ENCODE results near the gene RSBN1L. TPM values are rescaled to one million over a fixed set of nuclear protein-coding genes. Genes with fewer than 3 reads are reported as not detected.

Gene RSBN1L
- total RNA-seq, 1 experiment from 2014 or later: 23.2 TPM

GRCh38 chr7:77771901-77772300 is 75.6 kb downstream of the RSBN1L start:
- H3K4me1 ChIP-seq (ENCODE audit: insufficient read depth, low read length, poor library complexity, severe bottlenecking): no peaks in the 10 kb centered on the region
- DNase-seq (ENCODE audit: low spot score): no peak
- no peaks in the 10 kb centered on the region for H3K9me3 ChIP-seq (ENCODE audit: low read depth, low read length, poor library complexity, severe bottlenecking)
- ChIA-PET CTCF (no interaction called here), POLR2A (ENCODE audit: low non-redundant PET) (no interaction called here)
- BruUV-seq (replicated peaks): no TSS peak
- intact Hi-C loops (cut with micrococcal nuclease; ENCODE audit: unreplicated experiment): no loop called here
- H3K27ac ChIP-seq (ENCODE audit: low read depth, low read length, poor library complexity, severe bottlenecking): no peak overlapping the region
- H3K4me3 ChIP-seq (ENCODE audit: low read depth, low read length, poor library complexity, severe bottlenecking): no peak overlapping the region
- H3K36me3 ChIP-seq (ENCODE audit: insufficient read depth, low read length, poor library complexity, severe bottlenecking): peaks cover 22% of the 10 kb centered on the region
- TF ChIP-seq EZH2 (IDR thresholded peaks at IDR 0.05; ENCODE audit: borderline replicate concordance, low read depth, low read length, poor library complexity, severe bottlenecking) (no peak), CTCF (conservative IDR thresholded peaks at IDR 0.05; ENCODE audit: low read depth, low read length) (no peak)
- no peaks in the 10 kb centered on the region for H3K27me3 ChIP-seq (replicated peaks; ENCODE audit: insufficient read depth, low read depth, low read length, poor library complexity)

- Histone ChIP-seq H3K27ac (ENCODE audit: low read depth, low read length, poor library complexity, severe bottlenecking) (no peak overlapping the region), H3K4me1 (ENCODE audit: insufficient read depth, low read length, poor library complexity, severe bottlenecking) (no peaks in the 10 kb centered on the region), H3K36me3 (ENCODE audit: insufficient read depth, low read length, poor library complexity, severe bottlenecking) (peaks cover 30% of the 10 kb centered on the region), H3K27me3 (replicated peaks; ENCODE audit: insufficient read depth, low read depth, low read length, poor library complexity) (no peaks in the 10 kb centered on the region), H3K9me3 (ENCODE audit: low read depth, low read length, poor library complexity, severe bottlenecking) (no peaks in the 10 kb centered on the region), H3K4me3 (ENCODE audit: low read depth, low read length, poor library complexity, severe bottlenecking) (no peak overlapping the region)
- intact Hi-C loops (cut with micrococcal nuclease; ENCODE audit: unreplicated experiment): no loop called here
- ChIA-PET POLR2A (ENCODE audit: low non-redundant PET) (no interaction called here), CTCF (no interaction called here)
- TF ChIP-seq CTCF (conservative IDR thresholded peaks at IDR 0.05; ENCODE audit: low read depth, low read length): no peak
- no peak for TF ChIP-seq EZH2 (IDR thresholded peaks at IDR 0.05; ENCODE audit: borderline replicate concordance, low read depth, low read length, poor library complexity, severe bottlenecking)
- BruUV-seq (replicated peaks): no TSS peak
- no peak for DNase-seq (ENCODE audit: low spot score)
Observed at GRCh38 chr7:77778535-77778934, 82.3 kb downstream of the RSBN1L start.

GRCh38 chr7:77782383-77782782 is 86.1 kb downstream of the RSBN1L start:
- CTCF ChIA-PET: no interaction called here
- TF ChIP-seq CTCF (conservative IDR thresholded peaks at IDR 0.05; ENCODE audit: low read depth, low read length) (no peak), EZH2 (IDR thresholded peaks at IDR 0.05; ENCODE audit: borderline replicate concordance, low read depth, low read length, poor library complexity, severe bottlenecking) (no peak)
- Histone ChIP-seq H3K4me3 (ENCODE audit: low read depth, low read length, poor library complexity, severe bottlenecking) (no peak overlapping the region), H3K36me3 (ENCODE audit: insufficient read depth, low read length, poor library complexity, severe bottlenecking) (peaks cover 15% of the 10 kb centered on the region), H3K4me1 (ENCODE audit: insufficient read depth, low read length, poor library complexity, severe bottlenecking) (no peaks in the 10 kb centered on the region), H3K27me3 (replicated peaks; ENCODE audit: insufficient read depth, low read depth, low read length, poor library complexity) (no peaks in the 10 kb centered on the region), H3K27ac (ENCODE audit: low read depth, low read length, poor library complexity, severe bottlenecking) (no peak overlapping the region), H3K9me3 (ENCODE audit: low read depth, low read length, poor library complexity, severe bottlenecking) (peaks cover 8% of the 10 kb centered on the region)
- intact Hi-C loops (cut with micrococcal nuclease; ENCODE audit: unreplicated experiment): no loop called here
- BruUV-seq (replicated peaks): no TSS peak
- no peak for DNase-seq (ENCODE audit: low spot score)
- POLR2A ChIA-PET (ENCODE audit: low non-redundant PET): no interaction called here
